Ramos (cell line): ENCODE measurements around the gene ABHD16A.
"Not testable (repeated sequence)": the region's sequence is repeated elsewhere in the genome, so short reads cannot be mapped to it uniquely, and the experiment has no call there.

Source experiments
- in situ Hi-C: fragments of 300-500 bp; cut with MboI; formaldehyde crosslinking; loops from one replicate; pipeline ENCODE4 v1.14.3; 2022; ENCODE audit warnings: low sequenced_read_pairs; ENCODE audit not compliant: unreplicated experiment

The ABHD16A gene

GRCh38 chr6:31717499-31718222 lies 14.5 kb upstream of the ABHD16A start:
- in situ Hi-C loops: no loop called here

DNA sequence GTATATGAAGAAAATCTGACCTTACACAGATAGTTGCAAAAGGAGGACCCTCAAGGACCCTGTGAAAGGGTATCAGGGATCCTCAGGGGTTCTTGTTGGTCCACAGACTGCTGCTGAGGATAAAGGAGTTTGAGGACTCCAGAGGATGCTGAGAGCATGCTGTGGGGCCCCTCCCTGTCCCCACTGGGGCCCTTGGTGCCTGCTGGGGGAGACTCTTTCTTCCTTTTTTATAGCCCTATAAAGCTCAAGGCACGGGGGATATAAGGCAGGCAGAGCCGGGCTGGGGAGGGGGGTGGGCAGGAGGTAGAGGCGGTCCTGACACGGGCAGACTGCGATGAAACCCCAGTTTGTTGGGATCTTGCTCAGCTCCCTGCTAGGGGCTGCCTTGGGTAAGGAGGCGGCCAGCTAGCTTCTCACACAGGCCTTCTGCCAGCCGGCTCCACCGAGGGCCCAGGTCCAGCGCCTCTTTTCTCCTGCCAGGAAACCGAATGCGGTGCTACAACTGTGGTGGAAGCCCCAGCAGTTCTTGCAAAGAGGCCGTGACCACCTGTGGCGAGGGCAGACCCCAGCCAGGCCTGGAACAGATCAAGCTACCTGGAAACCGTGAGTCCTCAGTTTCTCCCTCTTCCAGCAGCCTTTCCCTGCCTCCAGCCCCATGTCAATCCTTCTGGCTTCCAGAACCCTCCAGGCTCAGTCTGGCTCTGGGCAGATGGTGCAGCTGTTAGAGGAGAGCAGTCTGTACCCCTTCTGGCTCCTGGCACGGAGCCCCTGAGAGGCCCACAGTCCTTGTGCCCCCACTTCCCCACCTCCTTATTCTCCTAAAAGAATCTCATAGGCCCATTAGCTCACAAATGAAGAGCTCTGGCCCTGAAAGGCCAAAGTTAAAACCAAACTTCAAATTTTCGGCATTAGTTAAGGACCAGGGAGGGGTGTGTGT lies 12.2 kb upstream of the ABHD16A start, which contains the start of gene LY6G6D:
LY6G6D (plus strand) TSS at position 327 of the 937 bp plus-strand sequence; CDS start at position 335, 8 bp downstream.
- in situ Hi-C loops: no loop called here

- in situ Hi-C loops: no loop called here
Measured at GRCh38 chr6:31713991-31714684, 11.0 kb upstream of the ABHD16A start.

DNA sequence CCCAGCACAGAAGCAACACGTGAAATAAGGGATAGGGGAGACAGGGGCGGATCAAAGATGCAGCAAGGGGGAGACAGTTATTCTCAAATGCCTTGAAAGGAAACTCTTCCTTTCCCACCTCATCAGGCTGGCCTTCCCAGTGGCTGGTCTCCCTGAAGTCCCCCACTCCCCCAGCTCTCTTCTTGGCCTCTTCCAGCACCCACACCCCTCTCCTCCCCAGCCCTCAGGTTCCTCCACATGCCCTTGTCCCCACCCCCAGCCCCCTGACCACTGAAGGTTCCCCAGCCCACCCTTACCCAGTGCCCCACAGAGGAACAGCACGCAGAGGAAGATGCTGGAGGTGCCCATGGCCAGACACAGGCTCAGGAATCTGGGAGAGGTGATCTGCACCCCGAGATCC lies 10.3 kb upstream of the ABHD16A start:
- in situ Hi-C loops: no loop called here

DNA sequence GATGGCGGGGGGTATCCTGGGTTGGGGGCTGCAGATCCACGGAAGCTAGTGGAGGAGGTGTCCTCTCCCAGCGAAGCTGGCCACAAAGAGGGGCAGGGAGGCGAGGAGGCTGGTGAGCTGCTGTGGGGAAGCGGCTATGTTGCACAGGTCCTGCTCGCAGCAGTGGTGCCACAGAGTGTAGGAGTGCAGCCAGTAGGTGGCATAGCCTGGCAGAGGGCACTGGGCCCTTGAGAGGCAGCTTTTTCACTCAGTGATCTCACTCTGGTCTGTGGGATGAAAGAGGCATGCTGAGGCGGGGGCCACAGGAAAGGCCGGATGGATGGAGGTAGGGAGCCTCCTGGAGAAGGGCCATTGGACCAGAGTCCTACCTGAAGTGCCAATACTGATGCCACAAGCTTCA lies 9.2 kb upstream of the ABHD16A start:
- in situ Hi-C loops: no loop called here

GRCh38 chr6:31711233-31711632 lies 8.1 kb upstream of the ABHD16A start:
- in situ Hi-C loops: no loop called here

- in situ Hi-C loops: no loop called here
Measured at GRCh38 chr6:31710523-31711219, 7.5 kb upstream of the ABHD16A start.

GRCh38 chr6:31709157-31709556 lies 6.0 kb upstream of the ABHD16A start:
- in situ Hi-C loops: not testable (repeated sequence)

DNA sequence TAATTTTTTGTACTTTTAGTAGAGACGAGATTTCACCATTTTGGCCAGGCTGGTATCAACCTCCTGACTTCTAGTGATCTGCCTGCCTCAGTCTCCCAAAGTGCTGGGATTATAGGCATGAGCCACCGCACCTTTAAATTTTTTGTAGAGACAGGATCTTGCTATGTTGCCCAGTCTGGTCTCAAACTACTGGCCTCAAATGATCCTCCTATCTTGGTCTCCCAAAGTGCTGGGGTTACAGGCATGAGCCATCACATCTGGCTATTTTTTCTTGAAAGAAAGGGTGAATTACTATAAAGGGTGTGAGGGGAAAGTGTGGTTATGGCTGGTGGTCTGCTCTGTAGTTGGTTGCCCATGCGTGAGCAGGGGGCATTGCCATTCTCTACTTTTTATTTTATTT lies 5.1 kb upstream of the ABHD16A start:
- in situ Hi-C loops: no loop called here

DNA sequence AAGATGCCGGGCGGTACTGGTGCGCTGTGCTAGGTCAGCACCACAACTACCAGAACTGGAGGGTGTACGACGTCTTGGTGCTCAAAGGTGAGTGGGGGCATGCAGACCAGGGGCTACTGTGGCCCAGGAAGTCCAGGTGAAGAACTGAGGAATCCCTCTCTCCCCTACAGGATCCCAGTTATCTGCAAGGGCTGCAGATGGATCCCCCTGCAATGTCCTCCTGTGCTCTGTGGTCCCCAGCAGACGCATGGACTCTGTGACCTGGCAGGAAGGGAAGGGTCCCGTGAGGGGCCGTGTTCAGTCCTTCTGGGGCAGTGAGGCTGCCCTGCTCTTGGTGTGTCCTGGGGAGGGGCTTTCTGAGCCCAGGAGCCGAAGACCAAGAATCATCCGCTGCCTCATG lies 4.6 kb upstream of the ABHD16A start:
- in situ Hi-C loops: no loop called here

GRCh38 chr6:31706599-31706998 lies 3.5 kb upstream of the ABHD16A start, which contains the start of gene LY6G6F:
Gene LY6G6F, plus strand, starts transcription at chr6:31706866. Its CDS starts 41 bp downstream, at chr6:31706907.
- in situ Hi-C loops: no loop called here

DNA sequence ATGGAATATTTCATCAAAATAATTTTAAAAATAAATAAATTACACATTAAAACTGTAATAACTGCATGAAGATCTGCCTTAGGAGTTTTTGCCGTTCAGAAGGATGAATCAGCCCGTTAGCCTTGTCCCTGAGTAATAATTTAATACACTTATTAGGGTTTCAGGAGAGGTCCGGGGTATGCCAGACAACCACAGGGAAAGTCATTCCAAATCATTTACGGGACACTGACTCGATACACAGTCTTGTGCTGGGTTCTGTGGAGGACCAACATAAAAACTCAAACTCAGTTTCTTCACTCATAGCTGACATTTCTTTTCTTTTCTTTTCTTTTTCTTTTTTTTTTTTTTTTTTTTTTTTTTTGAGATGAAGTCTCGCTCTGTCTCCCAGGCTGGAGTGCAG lies 2.8 kb upstream of the ABHD16A start:
- in situ Hi-C loops: no loop called here

DNA sequence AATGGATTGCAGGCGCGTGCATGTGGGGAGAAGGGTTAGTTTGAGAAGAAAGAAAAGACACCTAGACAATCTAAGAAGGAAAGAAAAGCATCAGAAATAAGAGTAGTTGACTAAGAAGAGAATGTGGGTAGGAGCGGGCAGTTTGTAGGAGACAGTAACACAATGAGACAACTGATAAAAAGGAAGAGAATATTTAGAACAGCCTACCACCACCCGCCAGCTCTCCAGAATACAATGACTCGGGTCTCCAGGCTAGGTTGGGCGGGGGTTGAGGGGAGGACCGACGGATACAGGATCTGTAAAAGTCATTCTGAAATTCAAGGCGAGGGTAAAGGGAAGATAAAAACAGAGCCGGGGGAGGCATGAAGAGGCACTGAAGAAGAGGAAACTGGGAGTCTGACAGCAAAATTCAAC lies 712 bp downstream of the ABHD16A start:
- in situ Hi-C loops: no loop called here

- in situ Hi-C loops: no loop called here
Measured at GRCh38 chr6:31701666-31702404, 1.3 kb downstream of the ABHD16A start.

DNA sequence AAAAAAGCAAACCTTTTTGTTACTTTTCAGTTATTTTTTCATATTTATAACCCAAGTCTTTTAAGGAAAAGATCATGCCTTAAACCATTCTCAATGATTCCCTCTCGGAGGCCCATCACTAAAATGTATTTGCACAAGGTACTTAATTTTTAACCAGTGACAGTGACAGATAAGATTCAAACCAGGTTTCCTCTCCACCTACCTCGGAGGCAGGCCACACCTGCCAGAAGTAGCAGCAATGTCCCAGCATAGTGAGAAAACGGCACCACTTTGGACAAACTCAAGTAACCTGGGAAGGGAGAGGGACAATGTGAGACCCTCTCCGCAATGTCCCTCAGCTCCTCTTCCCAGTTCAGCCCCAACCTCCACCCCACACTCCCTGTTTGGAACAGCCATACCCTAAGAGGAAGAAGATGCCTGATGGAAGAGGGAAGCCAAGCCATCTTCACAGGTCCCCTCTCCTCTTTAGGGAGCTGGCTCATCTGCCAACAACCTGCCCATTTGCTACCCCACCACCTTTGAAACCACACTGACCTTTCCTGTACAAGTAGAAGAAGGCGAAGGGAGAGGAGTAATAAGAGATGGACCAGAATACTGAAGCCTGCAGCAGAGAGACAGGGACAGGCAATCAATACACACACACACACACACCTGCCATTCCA lies 2.3 kb downstream of the ABHD16A start:
- in situ Hi-C loops: no loop called here

GRCh38 chr6:31697555-31697954 lies 5.6 kb downstream of the ABHD16A start:
- in situ Hi-C loops: no loop called here

- in situ Hi-C loops: no loop called here
Measured at GRCh38 chr6:31693535-31693934, 9.6 kb downstream of the ABHD16A start.

GRCh38 chr6:31692886-31693285 lies 10.2 kb downstream of the ABHD16A start:
- in situ Hi-C loops: no loop called here

- in situ Hi-C loops: no loop called here
Measured at GRCh38 chr6:31692353-31692752, 10.8 kb downstream of the ABHD16A start.
